NT2/D1 (cell line): ENCODE results near the gene RPL15.

Source experiments
- SUZ12 ChIP-seq: IDR thresholded peaks from 2 replicates; pipeline ENCODE4 v1.6.1; 2011; ENCODE audit not compliant: insufficient read length, insufficient read depth; ENCODE audit errors: extremely low read depth
- ZNF274 ChIP-seq: IDR thresholded peaks from 2 replicates; pipeline ENCODE4 v1.6.1; 2011; ENCODE audit warnings: mild to moderate bottlenecking, low read depth, low read length

- no peak for TF ChIP-seq SUZ12
- TF ChIP-seq ZNF274 = no peak
Observed at GRCh38 chr3:23872330-23872729, 44.6 kb upstream of the RPL15 start.
